Measurements from ENCODE around the gene GIPC3.

GIPC3 gene

GRCh38 chr19:3538258-3538929 lies 46.9 kb upstream of the GIPC3 start:
- no peak for TF ChIP-seq CTCF (IDR thresholded peaks at IDR 0.05)
- Histone ChIP-seq H3K4me3 (no peak overlapping the region), H3K27ac (no peak overlapping the region)
- DNase-seq (ENCODE audit: low spot score) = no peak

GRCh38 chr19:3538965-3539755 lies 46.1 kb upstream of the GIPC3 start, which contains the start of gene TEKTIP1:
TSS of gene TEKTIP1 (plus strand) at chr19:3539174. CDS start at chr19:3539178, 4 bp downstream.
- H3K27ac ChIP-seq = peak within 1 kb of the TSS in 1 of 2 donors; percentile 4
- no peak for DNase-seq (ENCODE audit: low spot score)
- H3K4me3 ChIP-seq = no peak within 1 kb of the TSS
- no peak for TF ChIP-seq CTCF (IDR thresholded peaks at IDR 0.05)

GRCh38 chr19:3539756-3540118 lies 45.5 kb upstream of the GIPC3 start:
- no peak for DNase-seq (ENCODE audit: low spot score)
- Histone ChIP-seq H3K4me3 (no peak overlapping the region), H3K27ac (no peak overlapping the region)
- TF ChIP-seq CTCF (IDR thresholded peaks at IDR 0.05) = no peak

- Histone ChIP-seq H3K4me3 (no peak overlapping the region), H3K27ac (peak overlapping the region; percentile 36 to 60)
- no peak for DNase-seq (ENCODE audit: low spot score)
- no peak for TF ChIP-seq CTCF (IDR thresholded peaks at IDR 0.05)
Observed at GRCh38 chr19:3543150-3544057, 41.9 kb upstream of the GIPC3 start.

- TF ChIP-seq CTCF (IDR thresholded peaks at IDR 0.05) = no peak
- Histone ChIP-seq H3K27ac (no peak overlapping the region), H3K4me3 (no peak overlapping the region)
- no peak for DNase-seq (ENCODE audit: low spot score)
Observed at GRCh38 chr19:3544058-3544376, 41.3 kb upstream of the GIPC3 start.

GRCh38 chr19:3544742-3545668 lies 40.3 kb upstream of the GIPC3 start:
- H3K27ac ChIP-seq = no peak overlapping the region
- no peak for DNase-seq (ENCODE audit: low spot score)
- TF ChIP-seq CTCF (IDR thresholded peaks at IDR 0.05) = peak; percentile 75
- no peak overlapping the region for H3K4me3 ChIP-seq
